ENCODE results near the gene TIMP3.

Gene TIMP3

GRCh38 chr22:32809786-32810554 is 8.5 kb downstream of the TIMP3 start:
- DNase-seq = no peak

GRCh38 chr22:32810555-32811133 is 9.1 kb downstream of the TIMP3 start:
- no peak for DNase-seq

GRCh38 chr22:32811788-32812545 is 10.5 kb downstream of the TIMP3 start:
- DNase-seq = no peak

- DNase-seq = no peak
Observed at GRCh38 chr22:32814285-32814860, 12.9 kb downstream of the TIMP3 start.

GRCh38 chr22:32815059-32815458 is 13.6 kb downstream of the TIMP3 start:
- no peak for DNase-seq

- DNase-seq = no peak
Observed at GRCh38 chr22:32815943-32816342, 14.4 kb downstream of the TIMP3 start.

GRCh38 chr22:32817137-32817730 is 15.7 kb downstream of the TIMP3 start:
- DNase-seq = no peak

GRCh38 chr22:32818446-32819115 is 17.1 kb downstream of the TIMP3 start:
- no peak for DNase-seq

GRCh38 chr22:32819120-32819519 is 17.6 kb downstream of the TIMP3 start:
- no peak for DNase-seq

GRCh38 chr22:32820131-32821119 is 18.9 kb downstream of the TIMP3 start:
- DNase-seq = no peak

- no peak for DNase-seq
Observed at GRCh38 chr22:32822179-32822877, 20.8 kb downstream of the TIMP3 start.

GRCh38 chr22:32823024-32823730 is 21.7 kb downstream of the TIMP3 start:
- DNase-seq = no peak

- DNase-seq = no peak
Observed at GRCh38 chr22:32824531-32825312, 23.2 kb downstream of the TIMP3 start.

GRCh38 chr22:32826537-32826936 is 25.0 kb downstream of the TIMP3 start:
- DNase-seq = no peak

- no peak for DNase-seq
Observed at GRCh38 chr22:32827049-32827602, 25.6 kb downstream of the TIMP3 start.

GRCh38 chr22:32828150-32828549 is 26.6 kb downstream of the TIMP3 start:
- no peak for DNase-seq

GRCh38 chr22:32828561-32828960 is 27.1 kb downstream of the TIMP3 start:
- DNase-seq = no peak

GRCh38 chr22:32829451-32829851 is 27.9 kb downstream of the TIMP3 start:
- no peak for DNase-seq

- no peak for DNase-seq
Observed at GRCh38 chr22:32830473-32830872, 29.0 kb downstream of the TIMP3 start.
